ENCODE measurements around the gene RAD21L1. TPM values are rescaled to one million over a fixed set of nuclear protein-coding genes. Genes with fewer than 3 reads are reported as not detected.

RAD21L1 gene
- total and polyA plus RNA-seq, 10 donors = not detected

DNA sequence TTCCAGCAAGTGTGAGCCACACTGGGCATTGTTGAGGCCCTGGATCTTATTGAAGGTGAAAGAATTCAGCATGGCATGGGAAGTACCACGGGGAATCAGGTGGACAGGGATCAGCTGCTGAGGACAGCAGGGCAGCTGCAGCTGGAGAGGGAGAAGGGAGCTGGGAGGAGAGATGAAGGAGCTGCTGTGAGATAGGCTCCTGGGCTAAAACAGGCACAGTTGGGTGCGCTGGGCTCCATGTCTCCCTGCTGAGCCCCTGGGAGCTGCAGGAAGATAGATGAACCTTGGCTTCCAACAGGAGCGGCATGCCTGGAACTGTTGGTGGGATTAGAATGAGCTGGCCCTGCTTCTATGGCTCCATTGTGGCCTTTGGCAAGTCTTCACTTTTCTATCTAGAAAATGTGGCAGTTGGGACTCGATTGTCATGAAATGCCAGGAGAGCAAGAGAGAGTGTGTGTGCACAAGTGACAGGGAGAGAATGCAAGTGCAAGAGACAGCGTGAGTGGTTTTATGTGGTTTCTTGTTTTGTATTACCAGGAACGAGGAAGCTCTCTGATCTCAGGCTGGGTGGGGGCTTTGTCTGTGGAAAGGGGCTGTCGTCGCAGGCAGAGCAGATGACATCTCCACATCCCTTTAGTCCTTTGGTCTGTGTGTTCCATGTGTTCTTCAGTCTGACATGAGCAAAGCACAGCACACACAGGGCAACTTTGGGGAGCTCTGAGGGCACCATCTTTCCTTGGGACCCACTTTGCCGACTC, 60.6 kb downstream of the RAD21L1 start:
- intact Hi-C loops (cut with DNase I; ENCODE audit: low total_unique reads) = no loop called here
- no peaks in the 10 kb centered on the region for H3K27me3 ChIP-seq (replicated peaks in 1 of 7)
- no peaks in the 10 kb centered on the region for H3K36me3 ChIP-seq
- no peak for DNase-seq
- WGBS, 5 donors = 61 to 74% (median 68%) methylated on average over 9 of the region's 9 CpGs
- no peaks in the 10 kb centered on the region for H3K9me3 ChIP-seq
- no peak overlapping the region for H3K27ac ChIP-seq
- H3K4me1 ChIP-seq = no peaks in the 10 kb centered on the region
- H3K4me3 ChIP-seq = no peak overlapping the region
- TF ChIP-seq CTCF (IDR thresholded peaks at IDR 0.05 in 8 of 11, conservative IDR thresholded peaks at IDR 0.05 in 3 of 11) (no peak), POLR2AphosphoS5 (IDR thresholded peaks at IDR 0.05) (no peak), POLR2A (IDR thresholded peaks at IDR 0.05) (no peak)

GRCh38 chr20:1287306-1287705, 61.5 kb downstream of the RAD21L1 start:
- Histone ChIP-seq H3K4me1 (no peaks in the 10 kb centered on the region), H3K9me3 (no peaks in the 10 kb centered on the region), H3K27ac (no peak overlapping the region), H3K36me3 (no peaks in the 10 kb centered on the region), H3K4me3 (no peak overlapping the region), H3K27me3 (replicated peaks in 1 of 7) (no peaks in the 10 kb centered on the region)
- WGBS, 5 donors = 84 to 100% (median 89%) methylated on average over 1 of the region's 1 CpG
- no peak for DNase-seq
- TF ChIP-seq POLR2AphosphoS5 (IDR thresholded peaks at IDR 0.05) = no peak
- intact Hi-C loops (cut with DNase I; ENCODE audit: low total_unique reads) = no loop called here

DNA sequence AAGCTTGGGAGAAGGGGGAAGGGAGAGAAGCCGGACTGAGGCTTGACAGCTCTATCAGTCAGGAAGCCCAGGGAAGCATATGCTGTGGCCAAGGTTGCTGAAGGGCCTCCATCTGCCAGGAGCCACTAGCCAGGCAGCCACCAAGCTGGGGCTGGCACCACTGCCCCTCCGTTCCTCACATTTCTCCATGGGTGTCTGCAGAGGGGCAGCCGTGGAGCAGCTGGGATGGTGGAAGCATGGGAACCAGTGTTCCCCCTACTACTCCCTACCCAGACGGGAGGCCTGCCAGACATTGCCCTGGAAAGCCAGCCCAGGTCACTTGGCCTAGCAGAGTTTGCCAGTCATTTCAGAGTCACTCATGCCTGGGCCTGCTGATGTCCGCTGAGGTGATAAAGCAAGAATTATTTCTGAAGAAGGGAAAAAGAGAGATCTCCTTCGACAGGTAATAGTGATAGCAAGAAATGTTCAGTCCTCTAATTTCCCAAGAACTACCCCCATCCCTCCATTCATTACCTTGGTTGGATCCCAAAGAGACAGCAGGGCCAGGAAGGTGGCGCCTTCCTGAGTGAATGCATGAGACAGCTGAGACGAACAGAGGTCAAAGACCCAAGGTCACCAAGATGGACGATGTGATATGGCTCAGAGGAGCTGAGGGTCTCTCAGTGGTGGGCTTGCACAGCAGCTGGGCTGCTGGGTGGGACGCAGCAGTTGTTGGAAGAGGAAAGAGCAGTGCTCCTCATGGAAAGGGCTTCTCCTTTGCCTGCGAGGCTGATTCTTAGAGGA, 62.1 kb downstream of the RAD21L1 start:
- Histone ChIP-seq H3K4me1 (no peaks in the 10 kb centered on the region), H3K27ac (no peak overlapping the region), H3K36me3 (no peaks in the 10 kb centered on the region), H3K9me3 (no peaks in the 10 kb centered on the region), H3K27me3 (replicated peaks in 1 of 7) (no peaks in the 10 kb centered on the region), H3K4me3 (no peak overlapping the region)
- no peak for DNase-seq
- WGBS, 5 donors = 80 to 91% (median 85%) methylated on average over 10 to 11 of the region's 11 CpGs
- TF ChIP-seq CTCF (IDR thresholded peaks at IDR 0.05 in 8 of 11, conservative IDR thresholded peaks at IDR 0.05 in 3 of 11) (no peak), POLR2AphosphoS5 (IDR thresholded peaks at IDR 0.05) (no peak), POLR2A (IDR thresholded peaks at IDR 0.05) (no peak)
- intact Hi-C loops (cut with DNase I; ENCODE audit: low total_unique reads) = no loop called here

GRCh38 chr20:1291191-1291741, 65.4 kb downstream of the RAD21L1 start:
- intact Hi-C loops (cut with DNase I; ENCODE audit: low total_unique reads) = no loop called here
- no peak for TF ChIP-seq CTCF (IDR thresholded peaks at IDR 0.05 in 8 of 11, conservative IDR thresholded peaks at IDR 0.05 in 3 of 11)
- H3K36me3 ChIP-seq = no peaks in the 10 kb centered on the region
- H3K27ac ChIP-seq = no peak overlapping the region
- H3K27me3 ChIP-seq (replicated peaks in 1 of 7) = no peaks in the 10 kb centered on the region
- H3K9me3 ChIP-seq = no peaks in the 10 kb centered on the region
- no peaks in the 10 kb centered on the region for H3K4me1 ChIP-seq
- WGBS, 5 donors = 72 to 79% (median 74%) methylated on average over 5 of the region's 5 CpGs
- no peak overlapping the region for H3K4me3 ChIP-seq
- DNase-seq = no peak

All from spleen (tissue), 11 donors.